Colonic mucosa (tissue), 4 donors: ENCODE measurements around the gene THSD8. TPM values are rescaled to one million over a fixed set of nuclear protein-coding genes. Genes with fewer than 3 reads are reported as not detected.

Experiments used
- DNase-seq: peaks from one replicate; pipeline ENCODE4 v3.0.0-alpha.2; 2020
- H3K27ac ChIP-seq: fragments of 200-600 bp; one replicate; pipeline ENCODE4 v1.8.0; 2021
- H3K27me3 ChIP-seq: fragments of 200-600 bp; one replicate; pipeline ENCODE4 v1.8.0; 2021
- H3K36me3 ChIP-seq: fragments of 200-600 bp; one replicate; pipeline ENCODE4 v1.8.0; 2021
- H3K4me1 ChIP-seq: fragments of 200-600 bp; one replicate; pipeline ENCODE4 v1.8.0; 2021; ENCODE audit warnings: mild to moderate bottlenecking
- H3K4me3 ChIP-seq: fragments of 200-600 bp; one replicate; pipeline ENCODE4 v1.8.0; 2021
- H3K9ac ChIP-seq, 2 donors: one replicate each; pipeline ENCODE4 v1.7.0; 2013; ENCODE audit warnings: control low read depth in 2 of 2, low read depth in 2 of 2, low read length in 2 of 2
- H3K9me3 ChIP-seq: fragments of 200-600 bp; one replicate; pipeline ENCODE4 v1.8.0; 2021
- CTCF ChIP-seq: fragments of 200-600 bp; IDR thresholded peaks from one replicate; pipeline ENCODE4 v1.8.0; 2022; ENCODE audit warnings: antibody characterized with exemption, mild to moderate bottlenecking
- intact Hi-C: fragments of 100-400 bp; cut with DNase I; formaldehyde crosslinking; loops from one replicate; pipeline ENCODE4 v1.14.1; 2022
- total RNA-seq, 2 donors: library from RNA; stranded (reverse); fragmentation: NEBNext Ultra II Directional in 1 of 2; extraction: Animal tissue kit (Norgen Biotek cat#: 25700) in 1 of 2; gene quantifications; one replicate each; pipeline ENCODE4 v1.2.1, GENCODE V29; 2021
- donor health status: healthy.
- donor health status: DM: no; HTN: no; CAD: no.
- donor health status: DM: no; HTN: no; CAD: no.

Gene THSD8
- total RNA-seq, 2 donors from 2014 or later: 6.5 to 18.5 TPM

- no peaks in the 10 kb centered on the region for H3K9me3 ChIP-seq
- intact Hi-C loops: no loop called here
- peaks cover 35% of the 10 kb centered on the region for H3K4me1 ChIP-seq
- H3K36me3 ChIP-seq: no peaks in the 10 kb centered on the region
- H3K4me3 ChIP-seq: no peak overlapping the region
- peak overlapping the region; percentile 100 for H3K27ac ChIP-seq
- peak overlapping the region in 1 of 2 donors; percentile 41 for H3K9ac ChIP-seq
- no peak for TF ChIP-seq CTCF
- no peak for DNase-seq
- no peaks in the 10 kb centered on the region for H3K27me3 ChIP-seq
Measured at GRCh38 chr19:12786952-12787351, 14.9 kb upstream of the THSD8 start.

- Histone ChIP-seq H3K9me3 (no peaks in the 10 kb centered on the region), H3K4me1 (peaks cover 35% of the 10 kb centered on the region), H3K36me3 (no peaks in the 10 kb centered on the region), H3K27ac (peak overlapping the region; percentile 100), H3K4me3 (no peak overlapping the region), H3K27me3 (no peaks in the 10 kb centered on the region), H3K9ac (peak overlapping the region in 1 of 2 donors; percentile 100)
- no peak for DNase-seq
- TF ChIP-seq CTCF: no peak
- intact Hi-C loops: no loop called here
Measured at GRCh38 chr19:12787458-12787857, 14.4 kb upstream of the THSD8 start.

- peaks cover 30% of the 10 kb centered on the region for H3K4me1 ChIP-seq
- DNase-seq: no peak
- no peaks in the 10 kb centered on the region for H3K9me3 ChIP-seq
- intact Hi-C loops: no loop called here
- H3K36me3 ChIP-seq: no peaks in the 10 kb centered on the region
- peak overlapping the region; percentile 83 to 100 for H3K9ac ChIP-seq
- no peaks in the 10 kb centered on the region for H3K27me3 ChIP-seq
- H3K4me3 ChIP-seq: peak overlapping the region; percentile 90
- peak overlapping the region; percentile 100 for H3K27ac ChIP-seq
- no peak for TF ChIP-seq CTCF
Measured at GRCh38 chr19:12788042-12788681, 13.7 kb upstream of the THSD8 start.

- intact Hi-C loops: no loop called here
- peak; percentile 93 for DNase-seq
- H3K9ac ChIP-seq: peak overlapping the region; percentile 83 to 100
- H3K27me3 ChIP-seq: no peaks in the 10 kb centered on the region
- peaks cover 26% of the 10 kb centered on the region for H3K4me1 ChIP-seq
- H3K4me3 ChIP-seq: peak overlapping the region; percentile 90
- H3K27ac ChIP-seq: peak overlapping the region; percentile 100
- TF ChIP-seq CTCF: no peak
- no peaks in the 10 kb centered on the region for H3K9me3 ChIP-seq
- H3K36me3 ChIP-seq: no peaks in the 10 kb centered on the region
Measured at GRCh38 chr19:12788682-12789097, 13.2 kb upstream of the THSD8 start.

- no peaks in the 10 kb centered on the region for H3K36me3 ChIP-seq
- H3K4me1 ChIP-seq: peaks cover 23% of the 10 kb centered on the region
- peak overlapping the region; percentile 90 for H3K4me3 ChIP-seq
- peak overlapping the region; percentile 100 for H3K27ac ChIP-seq
- no peak for TF ChIP-seq CTCF
- H3K27me3 ChIP-seq: no peaks in the 10 kb centered on the region
- H3K9me3 ChIP-seq: no peaks in the 10 kb centered on the region
- intact Hi-C loops: no loop called here
- peak overlapping the region; percentile 83 to 100 for H3K9ac ChIP-seq
- peak; percentile 84 for DNase-seq
Measured at GRCh38 chr19:12789098-12789903, 12.6 kb upstream of the THSD8 start.
